GM19025 (cell line): ENCODE results near the gene LAPTM5.
"Not testable (repeated sequence)": the region's sequence is repeated elsewhere in the genome, so short reads cannot be mapped to it uniquely, and the experiment has no call there.

Experiments
- ATAC-seq: cut with Tn5 transposase; IDR thresholded peaks from one replicate; pipeline ENCODE4 v1.9.1; 2021; ENCODE audit warnings: mild to moderate bottlenecking, low read depth, moderate library complexity; ENCODE audit not compliant: unreplicated experiment

Gene LAPTM5

GRCh38 chr1:30702823-30703222 lies 54.8 kb downstream of the LAPTM5 start:
- no peak for ATAC-seq

GRCh38 chr1:30701258-30701633 lies 56.3 kb downstream of the LAPTM5 start:
- no peak for ATAC-seq

GRCh38 chr1:30700528-30701257 lies 56.9 kb downstream of the LAPTM5 start:
- ATAC-seq, result no peak

- ATAC-seq, result no peak
These were observed 57.8 kb downstream of the LAPTM5 start for GRCh38 chr1:30699762-30700161.

- no peak for ATAC-seq
These were observed 59.1 kb downstream of the LAPTM5 start for GRCh38 chr1:30698401-30698981.

GRCh38 chr1:30697571-30698376 lies 59.8 kb downstream of the LAPTM5 start:
- peak; percentile 57 for ATAC-seq

GRCh38 chr1:30696831-30697230 lies 60.7 kb downstream of the LAPTM5 start:
- no peak for ATAC-seq

GRCh38 chr1:30695439-30695841 lies 62.1 kb downstream of the LAPTM5 start:
- ATAC-seq, result no peak

- ATAC-seq, result no peak
These were observed 63.0 kb downstream of the LAPTM5 start for GRCh38 chr1:30694280-30695175.

- no peak for ATAC-seq
These were observed 63.8 kb downstream of the LAPTM5 start for GRCh38 chr1:30693822-30694221.

GRCh38 chr1:30693366-30693765 lies 64.2 kb downstream of the LAPTM5 start:
- ATAC-seq, result no peak

GRCh38 chr1:30692948-30693301 lies 64.6 kb downstream of the LAPTM5 start:
- ATAC-seq, result no peak

- ATAC-seq, result no peak
These were observed 65.2 kb downstream of the LAPTM5 start for GRCh38 chr1:30692201-30692947.

- no peak for ATAC-seq
These were observed 66.1 kb downstream of the LAPTM5 start for GRCh38 chr1:30691480-30691879.

- ATAC-seq, result no peak
These were observed 67.5 kb downstream of the LAPTM5 start for GRCh38 chr1:30689901-30690645.

- ATAC-seq, result no peak
These were observed 68.4 kb downstream of the LAPTM5 start for GRCh38 chr1:30688920-30689794.

GRCh38 chr1:30688516-30688915 lies 69.1 kb downstream of the LAPTM5 start:
- not testable (repeated sequence) for ATAC-seq

- ATAC-seq, result no peak
These were observed 69.7 kb downstream of the LAPTM5 start for GRCh38 chr1:30687886-30688285.
